Ovary (tissue), 9 donors: Measurements from ENCODE around the gene IL17RD. TPM values are rescaled to one million over a fixed set of nuclear protein-coding genes. Genes with fewer than 3 reads are reported as not detected.

Source experiments
- DNase-seq, 5 donors: peaks; one replicate each; pipeline ENCODE4 v3.0.0-alpha.2; 2019 to 2020
- H3K27ac ChIP-seq, 2 donors: fragments of 200-600 bp; one replicate each; pipeline versions ENCODE4 v1.5.1 to v1.8.0; 2019 to 2022
- H3K27me3 ChIP-seq: fragments of 200-600 bp; one replicate; pipeline ENCODE4 v1.8.0; 2022
- H3K36me3 ChIP-seq: fragments of 200-600 bp; sonication (generic); one replicate; pipeline ENCODE4 v1.5.1; 2019
- H3K4me1 ChIP-seq: one replicate; pipeline ENCODE4 v1.8.1; 2013; ENCODE audit warnings: mild to moderate bottlenecking, moderate library complexity; ENCODE audit not compliant: insufficient read depth
- H3K4me3 ChIP-seq: fragments of 200-600 bp; sonication (generic); one replicate; pipeline ENCODE4 v1.5.1; 2017
- H3K9me3 ChIP-seq, 2 donors: fragments of 200-600 bp in 1 of 2; sonication (generic) in 1 of 2; one replicate each; pipeline versions ENCODE4 v1.5.1 to v1.8.1; 2013 to 2019; ENCODE audit warnings: mild to moderate bottlenecking in 1 of 2, moderate library complexity in 1 of 2
- EP300 ChIP-seq: sonication (generic); formaldehyde crosslinking; IDR thresholded peaks from one replicate; pipeline ENCODE4 v1.6.1; 2017; ENCODE audit warnings: antibody characterized with exemption
- POLR2A ChIP-seq: fragments of 450-650 bp; IDR thresholded peaks from one replicate; pipeline ENCODE4 v1.6.1; 2017; ENCODE audit warnings: antibody characterized with exemption, mild to moderate bottlenecking, moderate library complexity
- WGBS, 3 donors: extraction: QIAGEN DNeasy Blood & Tissue Kit in 1 of 3; methylation state at CpG; one replicate each; pipeline versions ENCODE4 v1.1.5 to v1.1.7; 2013 to 2017; 5-methylcytosine and 5-hydroxymethylcytosine counted together
- intact Hi-C, 4 donors: fragments of 100-400 bp; cut with DNase I; formaldehyde crosslinking; loops; one replicate each; pipeline versions ENCODE4 v1.11.0 to v1.15.1; 2022 to 2023
- polyA plus RNA-seq, 2 donors: library from polyadenylated mRNA; stranded (reverse); fragments of 200-250 nt in 1 of 2; fragments of 350-450 nt in 1 of 2; fragmentation: Illumina TruSeq in 1 of 2; extraction: RNeasy Lipid Tissue Mini Kit (QIAGEN cat#74804) in 1 of 2; gene quantifications; one replicate each; pipeline ENCODE4 v1.2.3, GENCODE V29; 2013 to 2014
- total RNA-seq, 7 donors: library from RNA; depleted of rRNA in 2 of 7; stranded (reverse); fragments of >200 nt in 2 of 7; fragmentation: NEBNext Ultra II Directional in 3 of 7; extraction: Animal tissue kit (Norgen Biotek cat#: 25700) in 3 of 7; gene quantifications; one replicate each; pipeline versions ENCODE4 v1.1.0 to v1.2.4, GENCODE V29; 2016 to 2023
- TF ChIP-seq, protein P1 (sequence below), 3 donors: fragments of 450-650 bp in 2 of 3; fragments of 200-600 bp in 1 of 3; IDR thresholded peaks; one replicate each; pipeline versions ENCODE4 v1.5.1 to v1.8.0; 2016 to 2022; ENCODE audit warnings: antibody characterized with exemption in 3 of 3, mild to moderate bottlenecking in 1 of 3
- donor health status: DM: no; HTN: no; CAD: no; lungs with moderate emphysema.
- donor health status: DM: no; HTN: no; CAD: no.
- donor health status: Bipolar disorder and iron deficiency.
- donor health status: DM: yes; HTN: yes; CAD: no.
- donor health status: DM: no; HTN: no; CAD: no.
- donor health status: DM: yes; HTN: yes; CAD: no.

Gene IL17RD
- total and polyA plus RNA-seq, 9 donors, result 10.7 to 35.8 (median 21.8) TPM

DNA sequence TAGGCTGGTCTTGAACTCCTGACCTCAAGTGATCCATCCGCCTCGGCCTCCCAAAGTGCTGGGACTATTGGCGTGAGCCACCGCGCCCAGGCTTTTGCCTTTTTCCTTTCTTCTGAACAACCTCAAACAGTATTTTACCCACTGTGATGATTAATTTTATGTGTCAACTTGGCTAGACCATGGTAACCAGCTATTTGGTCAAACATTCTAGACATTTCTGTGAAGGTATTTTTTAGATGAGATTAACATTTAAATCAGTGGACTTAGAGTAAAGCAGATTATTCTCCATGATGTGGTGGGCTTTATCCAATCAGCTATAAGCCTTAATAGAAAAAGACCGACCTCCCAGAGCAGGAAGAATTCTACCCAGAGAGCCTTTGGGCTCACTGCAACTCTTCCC lies 98.7 kb downstream of the IL17RD start:
- 93 to 97% (median 96%) methylated on average over 6 of the region's 6 CpGs for WGBS, 3 donors
- no peaks in the 10 kb centered on the region for H3K9me3 ChIP-seq
- H3K27ac ChIP-seq, result no peak overlapping the region
- no peaks in the 10 kb centered on the region for H3K36me3 ChIP-seq
- intact Hi-C loops, result no loop called here
- H3K4me3 ChIP-seq, result no peak overlapping the region
- TF ChIP-seq, protein P1, sequence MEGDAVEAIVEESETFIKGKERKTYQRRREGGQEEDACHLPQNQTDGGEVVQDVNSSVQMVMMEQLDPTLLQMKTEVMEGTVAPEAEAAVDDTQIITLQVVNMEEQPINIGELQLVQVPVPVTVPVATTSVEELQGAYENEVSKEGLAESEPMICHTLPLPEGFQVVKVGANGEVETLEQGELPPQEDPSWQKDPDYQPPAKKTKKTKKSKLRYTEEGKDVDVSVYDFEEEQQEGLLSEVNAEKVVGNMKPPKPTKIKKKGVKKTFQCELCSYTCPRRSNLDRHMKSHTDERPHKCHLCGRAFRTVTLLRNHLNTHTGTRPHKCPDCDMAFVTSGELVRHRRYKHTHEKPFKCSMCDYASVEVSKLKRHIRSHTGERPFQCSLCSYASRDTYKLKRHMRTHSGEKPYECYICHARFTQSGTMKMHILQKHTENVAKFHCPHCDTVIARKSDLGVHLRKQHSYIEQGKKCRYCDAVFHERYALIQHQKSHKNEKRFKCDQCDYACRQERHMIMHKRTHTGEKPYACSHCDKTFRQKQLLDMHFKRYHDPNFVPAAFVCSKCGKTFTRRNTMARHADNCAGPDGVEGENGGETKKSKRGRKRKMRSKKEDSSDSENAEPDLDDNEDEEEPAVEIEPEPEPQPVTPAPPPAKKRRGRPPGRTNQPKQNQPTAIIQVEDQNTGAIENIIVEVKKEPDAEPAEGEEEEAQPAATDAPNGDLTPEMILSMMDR (IDR thresholded peaks at IDR 0.05), result no peak
- TF ChIP-seq POLR2A (no peak), EP300 (no peak)
- peaks cover 6% of the 10 kb centered on the region for H3K4me1 ChIP-seq
- DNase-seq, result no peak
- no peaks in the 10 kb centered on the region for H3K27me3 ChIP-seq

- H3K27me3 ChIP-seq, result no peaks in the 10 kb centered on the region
- TF ChIP-seq EP300 (no peak), POLR2A (no peak)
- TF ChIP-seq, protein P1 (IDR thresholded peaks at IDR 0.05), result no peak
- intact Hi-C loops, result no loop called here
- no peak for DNase-seq
- WGBS, 3 donors, result 90 to 97% (median 95%) methylated on average over 3 of the region's 3 CpGs
- H3K27ac ChIP-seq, result no peak overlapping the region
- no peaks in the 10 kb centered on the region for H3K36me3 ChIP-seq
- peaks cover 7% of the 10 kb centered on the region for H3K4me1 ChIP-seq
- no peaks in the 10 kb centered on the region for H3K9me3 ChIP-seq
- no peak overlapping the region for H3K4me3 ChIP-seq
Measured at GRCh38 chr3:57065588-57065987, 99.6 kb downstream of the IL17RD start.

DNA sequence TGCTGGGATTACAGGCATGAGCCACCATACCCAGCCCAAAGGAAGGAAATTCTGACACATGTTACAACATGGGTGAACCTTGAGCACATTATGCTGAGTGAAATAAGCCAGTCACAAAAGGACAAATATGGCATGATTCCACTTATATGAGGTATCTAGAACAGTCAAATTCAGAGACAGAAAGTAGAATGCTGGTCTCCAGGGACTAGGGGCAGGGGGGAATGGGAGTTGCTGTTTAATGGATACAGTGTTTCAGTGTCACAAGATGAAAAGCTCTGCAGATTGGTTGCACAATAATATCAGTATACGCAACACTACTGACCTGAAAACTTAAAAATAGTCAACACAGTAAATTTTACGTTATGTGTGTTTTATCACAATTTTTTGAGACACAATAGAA lies 100.6 kb downstream of the IL17RD start:
- intact Hi-C loops, result no loop called here
- H3K9me3 ChIP-seq, result no peaks in the 10 kb centered on the region
- peaks cover 8% of the 10 kb centered on the region for H3K4me1 ChIP-seq
- H3K27me3 ChIP-seq, result no peaks in the 10 kb centered on the region
- WGBS, 3 donors, result 95 to 96% (median 95%) methylated on average over 2 of the region's 2 CpGs
- no peak overlapping the region for H3K4me3 ChIP-seq
- TF ChIP-seq, protein P1 (IDR thresholded peaks at IDR 0.05), result no peak
- TF ChIP-seq POLR2A, result no peak
- no peak for TF ChIP-seq EP300
- H3K36me3 ChIP-seq, result no peaks in the 10 kb centered on the region
- H3K27ac ChIP-seq, result no peak overlapping the region
- DNase-seq, result no peak

DNA sequence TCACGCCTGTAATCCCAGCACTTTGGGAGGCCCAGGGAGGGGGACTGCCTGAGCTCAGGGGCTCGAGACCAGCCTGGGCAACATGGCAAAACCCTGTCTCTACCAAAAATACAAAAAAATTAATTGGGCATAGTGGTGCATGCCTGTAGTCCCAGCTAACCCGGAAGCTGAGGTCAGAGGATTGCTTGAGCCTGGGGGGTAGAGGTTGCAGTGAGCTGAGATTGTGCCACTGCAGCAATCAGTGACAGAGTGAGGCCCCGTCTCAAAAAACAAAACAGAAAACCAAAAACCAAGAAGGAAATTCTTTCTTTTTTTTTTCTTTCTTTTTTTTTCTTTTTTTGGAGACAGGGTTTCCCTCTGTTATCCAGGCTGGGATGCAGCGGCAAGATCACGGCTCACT lies 101.2 kb downstream of the IL17RD start:
- DNase-seq, result no peak
- H3K36me3 ChIP-seq, result no peaks in the 10 kb centered on the region
- TF ChIP-seq EP300 (no peak), POLR2A (no peak)
- TF ChIP-seq, protein P1 (IDR thresholded peaks at IDR 0.05), result no peak
- peaks cover 8% of the 10 kb centered on the region for H3K4me1 ChIP-seq
- intact Hi-C loops, result no loop called here
- H3K27ac ChIP-seq, result no peak overlapping the region
- no peak overlapping the region for H3K4me3 ChIP-seq
- 87 to 90% (median 87%) methylated on average over 6 of the region's 6 CpGs for WGBS, 3 donors
- H3K9me3 ChIP-seq, result no peaks in the 10 kb centered on the region
- no peaks in the 10 kb centered on the region for H3K27me3 ChIP-seq

GRCh38 chr3:57063032-57063431 lies 102.1 kb downstream of the IL17RD start:
- intact Hi-C loops, result no loop called here
- no peaks in the 10 kb centered on the region for H3K27me3 ChIP-seq
- no peaks in the 10 kb centered on the region for H3K9me3 ChIP-seq
- peaks cover 4% of the 10 kb centered on the region for H3K4me1 ChIP-seq
- H3K27ac ChIP-seq, result no peak overlapping the region
- no peak for DNase-seq
- H3K4me3 ChIP-seq, result no peak overlapping the region
- WGBS, 3 donors, result 88 to 93% (median 92%) methylated on average over 5 of the region's 5 CpGs
- H3K36me3 ChIP-seq, result no peaks in the 10 kb centered on the region
- TF ChIP-seq EP300 (no peak), POLR2A (no peak)
- TF ChIP-seq, protein P1 (IDR thresholded peaks at IDR 0.05), result no peak
